ENCODE results near the gene PMPCB.
"Not testable (repeated sequence)": the region's sequence is repeated elsewhere in the genome, so short reads cannot be mapped to it uniquely, and the experiment has no call there.

GRCh38 chr7:103253699-103254506 is 43.3 kb upstream of the PMPCB start:
- not testable (repeated sequence) for TF ChIP-seq CTCF (IDR thresholded peaks at IDR 0.05; ENCODE audit: low read depth, low read length); POLR2A (IDR thresholded peaks at IDR 0.05; ENCODE audit: extremely low read depth, insufficient read length)

All from NB4 (cell line).